ENCODE data around the gene SLC25A1. TPM values are rescaled to one million over a fixed set of nuclear protein-coding genes. Genes with fewer than 3 reads are reported as not detected.
"Not testable (repeated sequence)": the region's sequence is repeated elsewhere in the genome, so short reads cannot be mapped to it uniquely, and the experiment has no call there.

The SLC25A1 gene
- polyA plus RNA-seq, 4 donors = 72.3 to 103 (median 77.2) TPM

GRCh38 chr22:19207401-19207808 lies 28.9 kb upstream of the SLC25A1 start:
- no peak for DNase-seq (ENCODE audit: low read depth in 4 of 4, low spot score in 3 of 4)

- DNase-seq (ENCODE audit: low read depth in 4 of 4, low spot score in 3 of 4) = no peak
Measured at GRCh38 chr22:19206287-19206686, 27.8 kb upstream of the SLC25A1 start.

- no peak for DNase-seq (ENCODE audit: low read depth in 4 of 4, low spot score in 3 of 4)
Measured at GRCh38 chr22:19204640-19205039, 26.1 kb upstream of the SLC25A1 start.

GRCh38 chr22:19203834-19204233 lies 25.3 kb upstream of the SLC25A1 start:
- DNase-seq (ENCODE audit: low read depth in 4 of 4, low spot score in 3 of 4) = no peak

- not testable (repeated sequence) for DNase-seq (ENCODE audit: low read depth in 4 of 4, low spot score in 3 of 4)
Measured at GRCh38 chr22:19202799-19203186, 24.3 kb upstream of the SLC25A1 start.

- no peak for DNase-seq (ENCODE audit: low read depth in 4 of 4, low spot score in 3 of 4)
Measured at GRCh38 chr22:19201869-19202798, 23.6 kb upstream of the SLC25A1 start.

- DNase-seq (ENCODE audit: low read depth in 4 of 4, low spot score in 3 of 4) = no peak
Measured at GRCh38 chr22:19201130-19201868, 22.8 kb upstream of the SLC25A1 start.

- DNase-seq (ENCODE audit: low read depth in 4 of 4, low spot score in 3 of 4) = no peak
Measured at GRCh38 chr22:19199479-19199878, 20.9 kb upstream of the SLC25A1 start.

- DNase-seq (ENCODE audit: low read depth in 4 of 4, low spot score in 3 of 4) = no peak
Measured at GRCh38 chr22:19197997-19198865, 19.7 kb upstream of the SLC25A1 start.

- DNase-seq (ENCODE audit: low read depth in 4 of 4, low spot score in 3 of 4) = no peak
Measured at GRCh38 chr22:19196841-19197612, 18.5 kb upstream of the SLC25A1 start.

GRCh38 chr22:19195796-19196731 lies 17.5 kb upstream of the SLC25A1 start:
- no peak for DNase-seq (ENCODE audit: low read depth in 4 of 4, low spot score in 3 of 4)

- no peak for DNase-seq (ENCODE audit: low read depth in 4 of 4, low spot score in 3 of 4)
Measured at GRCh38 chr22:19194766-19195536, 16.4 kb upstream of the SLC25A1 start.

GRCh38 chr22:19193879-19194278 lies 15.3 kb upstream of the SLC25A1 start:
- no peak for DNase-seq (ENCODE audit: low read depth in 4 of 4, low spot score in 3 of 4)

GRCh38 chr22:19187716-19188563 lies 9.4 kb upstream of the SLC25A1 start:
- no peak for DNase-seq (ENCODE audit: low read depth in 4 of 4, low spot score in 3 of 4)

GRCh38 chr22:19184276-19184997 lies 5.9 kb upstream of the SLC25A1 start:
- no peak for DNase-seq (ENCODE audit: low read depth in 4 of 4, low spot score in 3 of 4)

- DNase-seq (ENCODE audit: low read depth in 4 of 4, low spot score in 3 of 4) = no peak
Measured at GRCh38 chr22:19183216-19183615, 4.7 kb upstream of the SLC25A1 start.
